Measurements from ENCODE around the gene SUN3. TPM values are rescaled to one million over a fixed set of nuclear protein-coding genes. Genes with fewer than 3 reads are reported as not detected.
A peak's percentile ranks its signal among the peaks of the same experiment; 100 is the strongest.

The SUN3 gene
- total RNA-seq, 1 donor from 2014 or later, result not detected

DNA sequence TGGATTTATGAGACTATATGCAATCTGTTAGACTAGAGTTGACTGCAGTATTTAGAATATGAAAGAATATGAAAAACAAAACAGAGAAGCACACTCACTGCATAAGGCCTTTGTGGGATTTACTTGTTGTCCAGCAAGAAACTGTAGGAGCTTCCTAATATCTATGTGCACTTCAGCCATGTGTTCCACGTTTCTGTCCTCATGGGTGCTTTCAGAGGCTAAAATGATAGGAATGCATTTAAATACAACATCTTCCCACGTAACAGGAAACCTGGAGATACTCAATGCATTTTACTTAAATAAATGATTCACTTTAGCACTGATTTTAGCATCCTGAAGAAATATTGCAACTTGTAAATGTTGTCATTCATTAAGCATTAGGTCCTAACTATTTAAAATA is 61.2 kb downstream of the SUN3 start:
- H3K4me1 ChIP-seq (ENCODE audit: control insufficient read depth in 3 of 3, insufficient read depth in 3 of 3, low read length in 3 of 3), result no peaks in the 10 kb centered on the region
- no peak overlapping the region for H3K27ac ChIP-seq (ENCODE audit: low read depth, low read length)
- H3K36me3 ChIP-seq (ENCODE audit: control insufficient read depth in 3 of 3, insufficient read depth in 3 of 3, low read length in 3 of 3), result peaks cover 47 to 68% (median 63%) of the 10 kb centered on the region in 3 donors
- H3K9me3 ChIP-seq (ENCODE audit: control insufficient read depth in 3 of 3, low read length in 3 of 3), result no peaks in the 10 kb centered on the region
- H3K27me3 ChIP-seq (ENCODE audit: control insufficient read depth in 3 of 3, insufficient read depth in 3 of 3, low read length in 3 of 3), result no peaks in the 10 kb centered on the region
- no peak overlapping the region for H3K9ac ChIP-seq (ENCODE audit: low read depth in 1 of 3, low read length in 3 of 3)
- H3K4me3 ChIP-seq (ENCODE audit: low read length in 3 of 3), result no peak overlapping the region

DNA sequence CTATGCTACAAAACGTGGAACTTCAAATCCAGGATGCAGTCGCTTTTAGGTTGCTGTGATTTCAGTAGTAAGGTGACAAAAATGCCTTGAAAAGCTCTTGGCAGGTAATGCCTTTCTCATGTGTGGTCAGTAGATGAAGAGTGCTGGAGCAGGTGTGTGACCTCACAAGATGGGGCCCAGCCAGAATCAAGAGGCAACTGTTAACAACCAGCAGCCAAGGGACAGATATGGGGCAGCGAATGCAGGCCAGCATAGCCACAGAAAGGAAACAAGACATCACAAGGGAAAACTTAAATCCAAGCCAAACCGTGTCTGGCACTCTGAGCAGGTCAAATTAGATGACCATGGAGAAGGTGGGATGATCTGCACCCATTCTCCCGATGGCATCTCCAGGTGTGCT is 61.8 kb downstream of the SUN3 start:
- no peak overlapping the region for H3K4me3 ChIP-seq (ENCODE audit: low read length in 3 of 3)
- H3K4me1 ChIP-seq (ENCODE audit: control insufficient read depth in 3 of 3, insufficient read depth in 3 of 3, low read length in 3 of 3), result no peaks in the 10 kb centered on the region
- no peak overlapping the region for H3K27ac ChIP-seq (ENCODE audit: low read depth, low read length)
- peaks cover 53 to 68% (median 65%) of the 10 kb centered on the region in 3 donors for H3K36me3 ChIP-seq (ENCODE audit: control insufficient read depth in 3 of 3, insufficient read depth in 3 of 3, low read length in 3 of 3)
- no peaks in the 10 kb centered on the region for H3K9me3 ChIP-seq (ENCODE audit: control insufficient read depth in 3 of 3, low read length in 3 of 3)
- no peaks in the 10 kb centered on the region for H3K27me3 ChIP-seq (ENCODE audit: control insufficient read depth in 3 of 3, insufficient read depth in 3 of 3, low read length in 3 of 3)
- H3K9ac ChIP-seq (ENCODE audit: low read depth in 1 of 3, low read length in 3 of 3), result no peak overlapping the region

DNA sequence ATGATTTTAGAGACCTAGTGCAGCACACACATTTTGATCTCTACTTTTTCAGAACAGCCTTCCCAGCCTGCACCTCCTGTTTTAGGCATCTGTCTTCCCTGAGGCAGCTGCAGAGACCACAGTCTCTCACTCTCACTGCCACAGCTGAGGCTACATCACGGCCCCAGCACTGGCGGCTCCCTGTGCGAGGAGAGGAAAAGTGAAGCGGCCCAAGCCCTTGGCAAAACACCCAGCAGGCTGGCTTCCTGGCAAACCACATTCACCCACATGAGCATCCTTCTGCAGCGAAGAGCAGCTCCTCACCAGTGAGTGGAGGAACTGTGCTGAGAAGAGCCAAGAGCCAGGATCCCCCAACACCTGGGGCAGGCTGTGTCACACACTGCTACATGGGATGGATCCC is 63.5 kb downstream of the SUN3 start:
- Histone ChIP-seq H3K27ac (ENCODE audit: low read depth, low read length) (no peak overlapping the region), H3K4me1 (ENCODE audit: control insufficient read depth in 3 of 3, insufficient read depth in 3 of 3, low read length in 3 of 3) (no peaks in the 10 kb centered on the region), H3K9me3 (ENCODE audit: control insufficient read depth in 3 of 3, low read length in 3 of 3) (no peaks in the 10 kb centered on the region), H3K27me3 (ENCODE audit: control insufficient read depth in 3 of 3, insufficient read depth in 3 of 3, low read length in 3 of 3) (no peaks in the 10 kb centered on the region), H3K4me3 (ENCODE audit: low read length in 3 of 3) (no peak overlapping the region), H3K36me3 (ENCODE audit: control insufficient read depth in 3 of 3, insufficient read depth in 3 of 3, low read length in 3 of 3) (peaks cover 55 to 76% (median 66%) of the 10 kb centered on the region in 3 donors), H3K9ac (ENCODE audit: low read depth in 1 of 3, low read length in 3 of 3) (no peak overlapping the region)

DNA sequence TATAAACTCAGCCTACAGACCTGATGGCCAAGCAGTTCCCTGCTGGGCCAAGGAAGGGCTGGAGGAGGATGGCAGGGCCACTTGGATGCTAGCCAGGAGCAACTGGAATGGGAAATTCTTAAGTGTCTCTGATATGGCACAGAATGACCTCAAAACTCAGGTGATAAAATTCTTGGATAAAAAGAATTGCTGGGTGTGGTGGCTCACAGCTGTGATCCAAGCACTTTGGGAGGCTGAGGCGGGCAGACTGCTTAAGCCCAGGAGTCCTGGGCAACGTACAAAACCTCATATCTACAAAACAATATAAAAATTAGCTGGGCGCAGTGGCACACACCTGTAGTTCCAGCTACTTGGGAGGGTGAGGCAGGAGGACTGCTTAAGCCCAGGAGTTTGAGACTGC is 66.6 kb downstream of the SUN3 start:
- Histone ChIP-seq H3K9me3 (ENCODE audit: control insufficient read depth in 3 of 3, low read length in 3 of 3) (no peaks in the 10 kb centered on the region), H3K27ac (ENCODE audit: low read depth, low read length) (no peak overlapping the region), H3K4me3 (ENCODE audit: low read length in 3 of 3) (no peak overlapping the region), H3K4me1 (ENCODE audit: control insufficient read depth in 3 of 3, insufficient read depth in 3 of 3, low read length in 3 of 3) (no peaks in the 10 kb centered on the region), H3K36me3 (ENCODE audit: control insufficient read depth in 3 of 3, insufficient read depth in 3 of 3, low read length in 3 of 3) (peaks cover 50 to 62% (median 52%) of the 10 kb centered on the region in 3 donors), H3K27me3 (ENCODE audit: control insufficient read depth in 3 of 3, insufficient read depth in 3 of 3, low read length in 3 of 3) (no peaks in the 10 kb centered on the region), H3K9ac (ENCODE audit: low read depth in 1 of 3, low read length in 3 of 3) (no peak overlapping the region)

DNA sequence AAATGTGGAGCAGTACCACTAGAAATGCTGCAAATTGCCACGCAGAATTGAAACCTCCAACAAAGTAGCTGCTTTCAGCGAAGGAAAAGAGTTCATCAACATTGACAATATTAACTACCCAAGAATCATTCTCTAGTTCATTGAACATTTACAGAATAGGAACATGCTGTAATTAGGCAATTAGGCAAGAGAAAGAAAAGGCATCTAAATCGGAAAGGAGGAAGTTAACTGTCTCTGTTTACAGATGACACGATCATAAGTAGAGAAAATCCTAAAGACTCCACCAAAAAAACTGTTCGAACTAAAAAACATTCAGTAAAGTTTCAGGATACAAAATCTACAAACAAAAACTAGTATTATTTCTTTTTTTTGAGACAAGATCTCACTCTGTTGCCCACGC is 71.8 kb downstream of the SUN3 start:
- H3K4me3 ChIP-seq (ENCODE audit: low read length in 3 of 3), result no peak overlapping the region
- H3K27ac ChIP-seq (ENCODE audit: low read depth, low read length), result no peak overlapping the region
- H3K27me3 ChIP-seq (ENCODE audit: control insufficient read depth in 3 of 3, insufficient read depth in 3 of 3, low read length in 3 of 3), result no peaks in the 10 kb centered on the region
- H3K36me3 ChIP-seq (ENCODE audit: control insufficient read depth in 3 of 3, insufficient read depth in 3 of 3, low read length in 3 of 3), result peaks cover 13 to 25% (median 18%) of the 10 kb centered on the region in 3 donors
- no peaks in the 10 kb centered on the region for H3K4me1 ChIP-seq (ENCODE audit: control insufficient read depth in 3 of 3, insufficient read depth in 3 of 3, low read length in 3 of 3)
- H3K9me3 ChIP-seq (ENCODE audit: control insufficient read depth in 3 of 3, low read length in 3 of 3), result no peaks in the 10 kb centered on the region
- H3K9ac ChIP-seq (ENCODE audit: low read depth in 1 of 3, low read length in 3 of 3), result no peak overlapping the region

DNA sequence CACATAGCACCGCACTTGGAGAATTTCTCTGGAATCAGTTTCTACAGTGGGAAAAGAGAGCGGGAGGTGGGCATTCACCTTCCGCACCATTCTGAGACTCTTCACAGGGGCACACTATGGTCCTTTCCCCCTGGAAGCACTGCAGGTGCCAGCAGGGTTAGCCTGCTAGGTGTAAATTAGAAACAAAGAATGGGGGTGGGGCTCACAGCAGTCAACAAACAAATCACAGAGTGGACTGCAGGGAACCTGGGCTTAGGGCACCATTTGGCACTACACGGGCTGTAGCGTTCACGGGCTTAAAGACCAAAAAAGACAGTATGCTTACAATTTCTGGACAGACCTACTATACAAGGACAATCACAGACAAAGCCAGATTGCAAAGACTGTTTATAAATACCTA is 72.7 kb downstream of the SUN3 start:
- Histone ChIP-seq H3K27ac (ENCODE audit: low read depth, low read length) (no peak overlapping the region), H3K4me3 (ENCODE audit: low read length in 3 of 3) (no peak overlapping the region), H3K36me3 (ENCODE audit: control insufficient read depth in 3 of 3, insufficient read depth in 3 of 3, low read length in 3 of 3) (peaks cover 6 to 19% (median 14%) of the 10 kb centered on the region in 3 donors), H3K27me3 (ENCODE audit: control insufficient read depth in 3 of 3, insufficient read depth in 3 of 3, low read length in 3 of 3) (no peaks in the 10 kb centered on the region), H3K4me1 (ENCODE audit: control insufficient read depth in 3 of 3, insufficient read depth in 3 of 3, low read length in 3 of 3) (no peaks in the 10 kb centered on the region), H3K9me3 (ENCODE audit: control insufficient read depth in 3 of 3, low read length in 3 of 3) (no peaks in the 10 kb centered on the region), H3K9ac (ENCODE audit: low read depth in 1 of 3, low read length in 3 of 3) (no peak overlapping the region)

DNA sequence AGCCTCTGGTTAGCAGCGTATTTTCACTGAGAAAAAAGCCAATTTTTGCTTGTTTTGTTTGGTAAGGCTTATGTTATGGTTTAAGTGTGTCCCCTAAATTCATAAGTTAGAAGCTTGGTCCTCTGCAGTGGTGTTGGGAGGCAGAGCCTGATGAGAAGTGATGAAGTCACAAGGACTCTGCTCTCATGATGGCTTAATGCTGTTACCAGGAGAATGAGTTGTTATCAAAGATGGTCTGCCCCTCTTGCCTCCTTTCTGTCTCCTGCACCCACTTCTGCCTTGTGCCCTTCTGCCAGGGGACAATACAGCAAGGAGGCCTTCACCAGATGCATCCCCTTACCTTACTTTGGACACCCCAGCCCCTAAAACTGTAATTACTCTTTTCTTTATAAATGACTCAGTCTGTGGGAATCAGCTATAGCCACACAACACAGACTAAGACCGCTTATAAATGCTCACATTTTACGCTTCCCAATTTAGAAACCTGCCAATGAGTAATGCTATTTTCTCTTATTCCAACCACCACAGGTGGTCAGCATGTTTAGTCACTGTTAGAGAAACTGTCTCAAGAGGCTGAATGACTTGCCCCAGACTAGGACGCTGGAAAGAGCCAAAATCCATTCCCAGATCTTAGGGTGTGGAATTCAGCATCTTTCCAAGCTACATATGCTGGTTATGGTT is 74.5 kb downstream of the SUN3 start:
- Histone ChIP-seq H3K9me3 (ENCODE audit: control insufficient read depth in 3 of 3, low read length in 3 of 3) (no peaks in the 10 kb centered on the region), H3K27ac (ENCODE audit: low read depth, low read length) (no peak overlapping the region), H3K27me3 (ENCODE audit: control insufficient read depth in 3 of 3, insufficient read depth in 3 of 3, low read length in 3 of 3) (no peaks in the 10 kb centered on the region), H3K36me3 (ENCODE audit: control insufficient read depth in 3 of 3, insufficient read depth in 3 of 3, low read length in 3 of 3) (peaks cover 5 to 14% (median 13%) of the 10 kb centered on the region in 3 donors), H3K9ac (ENCODE audit: low read depth in 1 of 3, low read length in 3 of 3) (no peak overlapping the region), H3K4me1 (ENCODE audit: control insufficient read depth in 3 of 3, insufficient read depth in 3 of 3, low read length in 3 of 3) (peaks cover 0 to 3% (median 0%) of the 10 kb centered on the region in 3 donors), H3K4me3 (ENCODE audit: low read length in 3 of 3) (no peak overlapping the region)

DNA sequence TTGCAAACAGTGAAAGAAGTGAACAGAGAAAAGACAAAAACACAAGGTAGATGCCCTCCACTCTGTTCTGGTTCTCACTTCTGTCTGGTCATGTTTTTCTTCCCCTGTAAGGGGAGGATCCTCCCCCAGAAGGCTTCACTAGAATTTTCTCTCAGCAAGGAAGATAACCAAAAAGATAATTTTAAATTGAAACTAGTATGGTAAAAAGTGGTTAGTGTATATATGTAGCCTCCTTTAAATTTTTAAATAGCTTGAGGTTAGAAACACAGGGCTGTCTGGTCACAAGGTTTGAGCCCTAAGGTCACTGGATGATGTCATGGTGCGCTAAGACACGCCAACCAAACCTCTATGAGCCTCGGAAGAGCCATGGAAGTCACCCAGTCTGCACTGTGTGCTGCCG is 75.1 kb downstream of the SUN3 start:
- Histone ChIP-seq H3K36me3 (ENCODE audit: control insufficient read depth in 3 of 3, insufficient read depth in 3 of 3, low read length in 3 of 3) (peaks cover 5 to 14% (median 13%) of the 10 kb centered on the region in 3 donors), H3K27ac (ENCODE audit: low read depth, low read length) (no peak overlapping the region), H3K9ac (ENCODE audit: low read depth in 1 of 3, low read length in 3 of 3) (no peak overlapping the region), H3K27me3 (ENCODE audit: control insufficient read depth in 3 of 3, insufficient read depth in 3 of 3, low read length in 3 of 3) (no peaks in the 10 kb centered on the region), H3K9me3 (ENCODE audit: control insufficient read depth in 3 of 3, low read length in 3 of 3) (no peaks in the 10 kb centered on the region), H3K4me3 (ENCODE audit: low read length in 3 of 3) (no peak overlapping the region), H3K4me1 (ENCODE audit: control insufficient read depth in 3 of 3, insufficient read depth in 3 of 3, low read length in 3 of 3) (peaks cover 0 to 4% (median 0%) of the 10 kb centered on the region in 3 donors)

DNA sequence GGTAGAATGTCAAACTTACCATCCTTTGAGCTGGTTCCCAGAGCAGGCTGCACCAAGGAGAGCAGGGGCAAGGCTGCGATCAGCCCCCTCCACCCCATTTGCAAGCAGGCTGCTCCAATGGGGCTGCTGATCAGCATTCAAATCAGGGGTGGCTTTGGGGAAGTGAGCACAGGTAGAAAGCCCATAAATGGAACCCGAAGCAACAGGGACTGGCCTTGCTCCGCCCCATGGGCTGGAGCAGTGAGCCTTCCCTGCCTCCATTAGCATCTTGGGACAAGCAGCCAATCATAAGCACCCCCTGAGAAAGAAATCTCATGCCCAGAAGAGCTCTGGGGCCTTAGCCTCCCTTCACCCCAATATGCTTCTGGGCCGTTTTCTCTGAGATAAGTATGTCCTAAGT is 76.7 kb downstream of the SUN3 start:
- Histone ChIP-seq H3K27ac (ENCODE audit: low read depth, low read length) (no peak overlapping the region), H3K27me3 (ENCODE audit: control insufficient read depth in 3 of 3, insufficient read depth in 3 of 3, low read length in 3 of 3) (no peaks in the 10 kb centered on the region), H3K9ac (ENCODE audit: low read depth in 1 of 3, low read length in 3 of 3) (no peak overlapping the region), H3K4me3 (ENCODE audit: low read length in 3 of 3) (no peak overlapping the region), H3K36me3 (ENCODE audit: control insufficient read depth in 3 of 3, insufficient read depth in 3 of 3, low read length in 3 of 3) (peaks cover 5 to 14% (median 13%) of the 10 kb centered on the region in 3 donors), H3K9me3 (ENCODE audit: control insufficient read depth in 3 of 3, low read length in 3 of 3) (no peaks in the 10 kb centered on the region), H3K4me1 (ENCODE audit: control insufficient read depth in 3 of 3, insufficient read depth in 3 of 3, low read length in 3 of 3) (peaks cover 0 to 8% (median 0%) of the 10 kb centered on the region in 3 donors)

DNA sequence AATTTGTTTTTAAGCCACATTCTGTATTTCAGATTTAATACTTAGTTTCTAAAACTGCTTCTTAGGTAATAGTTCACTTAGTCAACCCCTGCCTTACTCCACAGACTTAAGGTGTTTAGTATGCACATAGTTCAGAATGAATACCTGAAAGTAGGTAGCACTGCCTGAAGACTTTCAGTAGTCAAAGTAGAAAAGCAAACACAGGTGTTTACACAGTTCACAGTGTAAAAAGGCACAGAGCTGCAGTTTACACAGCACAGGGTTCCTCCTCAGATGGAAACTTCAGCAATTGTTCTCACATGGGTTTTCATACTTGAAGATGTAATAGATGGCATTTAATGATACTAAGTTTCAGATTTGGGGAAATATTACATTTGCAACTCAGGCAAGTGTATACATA is 77.5 kb downstream of the SUN3 start:
- Histone ChIP-seq H3K27ac (ENCODE audit: low read depth, low read length) (no peak overlapping the region), H3K4me1 (ENCODE audit: control insufficient read depth in 3 of 3, insufficient read depth in 3 of 3, low read length in 3 of 3) (peaks cover 0 to 10% (median 0%) of the 10 kb centered on the region in 3 donors), H3K9ac (ENCODE audit: low read depth in 1 of 3, low read length in 3 of 3) (peak overlapping the region in 1 of 3 donors; percentile 25), H3K36me3 (ENCODE audit: control insufficient read depth in 3 of 3, insufficient read depth in 3 of 3, low read length in 3 of 3) (peaks cover 5 to 12% (median 6%) of the 10 kb centered on the region in 3 donors), H3K27me3 (ENCODE audit: control insufficient read depth in 3 of 3, insufficient read depth in 3 of 3, low read length in 3 of 3) (no peaks in the 10 kb centered on the region), H3K4me3 (ENCODE audit: low read length in 3 of 3) (no peak overlapping the region), H3K9me3 (ENCODE audit: control insufficient read depth in 3 of 3, low read length in 3 of 3) (no peaks in the 10 kb centered on the region)
